PC-3 (cell line): ENCODE data around the gene CRTC1. TPM values are rescaled to one million over a fixed set of nuclear protein-coding genes. Genes with fewer than 3 reads are reported as not detected.

Experiments used
- ATAC-seq: fragments of 200-7000 bp; cut with Tn5 transposase; 2 replicates; pipeline ENCODE4 v1.9.1; 2020; ENCODE audit warnings: mild to moderate bottlenecking, moderate library complexity
- BruUV-seq: library from RNA; stranded (reverse); fragments of 400-500 nt; replicated peaks from 2 replicates; lab custom pipeline; 2021; lab: Mats Ljungman, UMichigan
- CTCF ChIA-PET: fragments of 300-600 bp; sonication (Branson Sonifier 250); formaldehyde crosslinking; loops from one replicate; lab custom pipeline; 2022; ENCODE audit warnings: antibody characterized with exemption; lab: Charles Lee
- POLR2A ChIA-PET: fragments of 300-600 bp; sonication (Branson Sonifier 250); formaldehyde crosslinking; loops from one replicate; lab custom pipeline; 2022; ENCODE audit warnings: antibody characterized with exemption; ENCODE audit not compliant: unreplicated experiment; lab: Charles Lee
- DNase-seq: peaks from one replicate; pipeline ENCODE4 v3.0.0-alpha.2; 2015
- H2AFZ ChIP-seq: fragments of 300-600 bp; sonication (generic); 2 replicates; pipeline ENCODE4 v1.6.0; 2016; ENCODE audit warnings: antibody characterized with exemption, low read length
- H3F3A ChIP-seq: fragments of 300-600 bp; sonication (generic); one replicate; pipeline ENCODE4 v1.6.0; 2017; ENCODE audit warnings: antibody characterized with exemption, low read length, control low read depth, mild to moderate bottlenecking; ENCODE audit not compliant: unreplicated experiment
- H3K27ac ChIP-seq: fragments of 300-600 bp; sonication (generic); 2 replicates; pipeline ENCODE4 v1.5.1; 2016; ENCODE audit warnings: mild to moderate bottlenecking, low read length
- H3K27me3 ChIP-seq: fragments of 300-600 bp; sonication (generic); 2 replicates; pipeline ENCODE4 v1.6.1; 2016; ENCODE audit warnings: low read length, mixed read lengths
- H3K36me3 ChIP-seq: fragments of 300-600 bp; sonication (generic); 2 replicates; pipeline ENCODE4 v1.6.1; 2016; ENCODE audit warnings: low read depth, mixed run types, low read length, mixed read lengths
- H3K4me1 ChIP-seq: fragments of 300-600 bp; sonication (generic); 2 replicates; pipeline ENCODE4 v1.5.1; 2016; ENCODE audit warnings: low read length; ENCODE audit not compliant: insufficient read depth
- H3K4me2 ChIP-seq: fragments of 300-600 bp; sonication (generic); 2 replicates; pipeline ENCODE4 v1.6.0; 2016; ENCODE audit warnings: low read length
- H3K4me3 ChIP-seq: fragments of 300-600 bp; sonication (generic); 2 replicates; pipeline ENCODE4 v1.5.1; 2016; ENCODE audit warnings: mild to moderate bottlenecking, low read length, mixed read lengths
- H3K79me2 ChIP-seq: fragments of 300-600 bp; sonication (generic); 2 replicates; pipeline ENCODE4 v1.6.1; 2017; ENCODE audit warnings: low read length, mixed read lengths
- H3K9ac ChIP-seq: fragments of 300-600 bp; sonication (generic); 2 replicates; pipeline ENCODE4 v1.6.0; 2016; ENCODE audit warnings: mild to moderate bottlenecking, low read length
- H3K9me2 ChIP-seq: fragments of 300-600 bp; sonication (generic); replicated peaks from 2 replicates; pipeline ENCODE4 v1.6.1; 2016; ENCODE audit warnings: mixed run types, low read length, mixed read lengths
- H3K9me3 ChIP-seq: fragments of 300-600 bp; sonication (generic); 2 replicates; pipeline ENCODE4 v1.6.1; 2016; ENCODE audit warnings: low read length, mixed read lengths
- H4K20me1 ChIP-seq: fragments of 300-600 bp; sonication (generic); 2 replicates; pipeline ENCODE4 v1.6.1; 2016; ENCODE audit warnings: low read length, mixed read lengths
- EZH2 ChIP-seq: fragments of 300-600 bp; sonication (generic); IDR thresholded peaks from one replicate; pipeline ENCODE4 v1.6.1; 2017; ENCODE audit warnings: antibody characterized with exemption, mild to moderate bottlenecking, low read length; ENCODE audit not compliant: unreplicated experiment
- EZH2phosphoT487 ChIP-seq: fragments of 300-600 bp; sonication (generic); IDR thresholded peaks from 2 replicates; pipeline ENCODE4 v1.6.1; 2018; ENCODE audit warnings: mild to moderate bottlenecking, antibody characterized with exemption, low read length, borderline replicate concordance
- intact Hi-C: fragments of 100-400 bp; cut with micrococcal nuclease; formaldehyde crosslinking; loops from 2 replicates; pipeline ENCODE4 v1.9.0; 2023
- total RNA-seq: library from RNA; depleted of rRNA; stranded (reverse); fragments of >200 nt; gene quantifications from 2 replicates; pipeline ENCODE4 v1.2.3, GENCODE V29; 2014
- TF ChIP-seq, protein P1 (sequence below): fragments of 300-600 bp; sonication (generic); conservative IDR thresholded peaks from 2 replicates; pipeline ENCODE4 v1.5.1; 2017; ENCODE audit warnings: antibody characterized with exemption, low read depth, mild to moderate bottlenecking, low read length

Gene CRTC1
- total RNA-seq, 1 experiment from 2014 or later: 6.7 TPM

DNA sequence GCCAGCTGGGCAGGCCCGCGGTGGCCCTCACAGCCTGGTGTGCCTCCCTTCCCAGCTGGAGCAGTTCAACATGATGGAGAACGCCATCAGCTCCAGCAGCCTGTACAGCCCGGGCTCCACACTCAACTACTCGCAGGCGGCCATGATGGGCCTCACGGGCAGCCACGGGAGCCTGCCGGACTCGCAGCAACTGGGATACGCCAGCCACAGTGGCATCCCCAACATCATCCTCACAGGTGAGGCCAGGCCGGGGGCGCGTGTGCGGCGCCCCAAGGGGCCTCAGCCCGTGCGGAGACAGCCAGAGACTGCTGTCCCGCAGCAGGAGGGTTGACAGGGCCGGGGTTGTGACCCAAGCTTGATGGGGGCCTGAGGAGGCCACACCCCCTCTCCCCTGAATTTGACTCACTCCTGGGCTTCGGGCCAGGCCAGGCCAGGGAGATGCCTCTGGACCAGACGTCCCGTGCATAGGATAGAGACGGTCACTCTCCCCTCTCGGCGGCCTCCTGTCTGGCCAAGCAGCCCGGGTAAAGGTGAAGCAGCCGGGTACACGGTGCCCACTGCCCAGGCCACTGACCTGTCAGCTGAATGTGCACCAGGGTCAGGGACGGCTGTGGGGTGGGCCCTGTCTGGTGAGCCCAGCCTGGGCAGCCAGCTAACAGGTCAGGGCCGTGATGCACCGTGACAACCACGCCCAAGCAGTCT, 92.3 kb downstream of the CRTC1 start:
- H3K4me3 ChIP-seq: no peak overlapping the region
- ChIA-PET POLR2A (no interaction called here), CTCF (no interaction called here)
- H3K4me1 ChIP-seq: peaks cover 15% of the 10 kb centered on the region
- BruUV-seq: no TSS peak
- H3K9me2 ChIP-seq: no peaks in the 10 kb centered on the region
- no peak overlapping the region for H2AFZ ChIP-seq
- DNase-seq: peak; percentile 58
- no peaks in the 10 kb centered on the region for H4K20me1 ChIP-seq
- no peaks in the 10 kb centered on the region for H3F3A ChIP-seq
- H3K27ac ChIP-seq: no peak overlapping the region
- intact Hi-C loops: loop anchor here (10.0 kb wide), 1 partner anchor 171 kb away; the partner anchor contains the start of gene CRLF1
- no peak for TF ChIP-seq EZH2
- TF ChIP-seq, protein P1, sequence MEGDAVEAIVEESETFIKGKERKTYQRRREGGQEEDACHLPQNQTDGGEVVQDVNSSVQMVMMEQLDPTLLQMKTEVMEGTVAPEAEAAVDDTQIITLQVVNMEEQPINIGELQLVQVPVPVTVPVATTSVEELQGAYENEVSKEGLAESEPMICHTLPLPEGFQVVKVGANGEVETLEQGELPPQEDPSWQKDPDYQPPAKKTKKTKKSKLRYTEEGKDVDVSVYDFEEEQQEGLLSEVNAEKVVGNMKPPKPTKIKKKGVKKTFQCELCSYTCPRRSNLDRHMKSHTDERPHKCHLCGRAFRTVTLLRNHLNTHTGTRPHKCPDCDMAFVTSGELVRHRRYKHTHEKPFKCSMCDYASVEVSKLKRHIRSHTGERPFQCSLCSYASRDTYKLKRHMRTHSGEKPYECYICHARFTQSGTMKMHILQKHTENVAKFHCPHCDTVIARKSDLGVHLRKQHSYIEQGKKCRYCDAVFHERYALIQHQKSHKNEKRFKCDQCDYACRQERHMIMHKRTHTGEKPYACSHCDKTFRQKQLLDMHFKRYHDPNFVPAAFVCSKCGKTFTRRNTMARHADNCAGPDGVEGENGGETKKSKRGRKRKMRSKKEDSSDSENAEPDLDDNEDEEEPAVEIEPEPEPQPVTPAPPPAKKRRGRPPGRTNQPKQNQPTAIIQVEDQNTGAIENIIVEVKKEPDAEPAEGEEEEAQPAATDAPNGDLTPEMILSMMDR: no peak
- no peak for TF ChIP-seq EZH2phosphoT487
- H3K79me2 ChIP-seq: no peaks in the 10 kb centered on the region
- H3K9me3 ChIP-seq: no peaks in the 10 kb centered on the region
- peak; percentile 60 for ATAC-seq
- H3K4me2 ChIP-seq: peak overlapping the region; percentile 51
- no peak overlapping the region for H3K9ac ChIP-seq
- no peaks in the 10 kb centered on the region for H3K36me3 ChIP-seq
- no peaks in the 10 kb centered on the region for H3K27me3 ChIP-seq

DNA sequence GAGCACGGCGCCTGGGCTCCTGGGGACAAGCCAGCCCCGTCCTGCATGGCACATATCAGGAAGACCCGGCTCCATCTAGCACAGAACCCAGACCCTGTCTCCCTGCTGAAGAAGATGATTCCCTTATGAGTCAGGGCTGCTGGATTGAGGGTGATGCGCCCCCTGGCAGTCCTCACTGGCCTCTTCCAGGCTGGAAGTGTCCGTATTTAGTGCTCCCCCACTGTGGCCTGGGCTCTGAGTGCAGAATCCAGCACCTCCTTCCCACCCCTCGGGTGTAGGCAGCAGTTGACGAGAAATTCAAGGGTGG, 92.8 kb downstream of the CRTC1 start:
- H2AFZ ChIP-seq: no peak overlapping the region
- H3K9me3 ChIP-seq: no peaks in the 10 kb centered on the region
- no peaks in the 10 kb centered on the region for H3K9me2 ChIP-seq
- H3K36me3 ChIP-seq: no peaks in the 10 kb centered on the region
- no peaks in the 10 kb centered on the region for H3F3A ChIP-seq
- H3K27ac ChIP-seq: peak overlapping the region; percentile 11; the same call in 1 of the 2 replicates
- H4K20me1 ChIP-seq: no peaks in the 10 kb centered on the region
- no peaks in the 10 kb centered on the region for H3K79me2 ChIP-seq
- DNase-seq (peak; percentile 55), ATAC-seq (peak; percentile 37; the same call in 1 of the 2 replicates)
- H3K4me3 ChIP-seq: no peak overlapping the region
- H3K4me1 ChIP-seq: peaks cover 15% of the 10 kb centered on the region
- H3K4me2 ChIP-seq: peak overlapping the region; percentile 51
- no TSS peak for BruUV-seq
- ChIA-PET CTCF (no interaction called here), POLR2A (no interaction called here)
- TF ChIP-seq EZH2phosphoT487: no peak
- TF ChIP-seq, protein P1: peak; percentile 63
- no peak overlapping the region for H3K9ac ChIP-seq
- intact Hi-C loops: loop anchor here (10.0 kb wide), 1 partner anchor 171 kb away; the partner anchor contains the start of gene CRLF1
- no peaks in the 10 kb centered on the region for H3K27me3 ChIP-seq

DNA sequence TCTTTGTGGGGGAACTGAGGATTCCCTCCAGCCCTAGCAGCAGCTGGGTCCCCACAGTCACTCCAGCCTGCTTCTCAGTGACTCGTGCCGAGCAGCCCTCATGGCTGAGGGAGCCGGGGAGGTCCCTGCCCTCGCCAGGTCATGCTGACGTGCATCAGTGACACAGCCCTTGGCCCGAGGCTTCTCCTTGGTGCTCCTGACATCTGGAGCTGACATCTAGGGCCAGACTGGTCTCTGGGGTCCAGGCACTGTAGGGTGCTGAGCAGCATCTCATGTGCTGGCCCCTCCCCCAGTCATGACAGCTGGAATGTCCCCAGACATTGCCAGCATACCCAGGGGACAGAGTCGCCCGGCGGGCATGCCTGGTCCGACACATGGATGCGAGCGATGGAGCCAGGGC, 93.3 kb downstream of the CRTC1 start:
- POLR2A ChIA-PET: interaction anchor here (0.6 kb wide), 1 partner anchor 12 kb away, joined by 34 read pairs; no protein-coding TSS in a partner anchor
- Histone ChIP-seq H3K79me2 (no peaks in the 10 kb centered on the region), H3K9me2 (no peaks in the 10 kb centered on the region), H3K9me3 (no peaks in the 10 kb centered on the region), H4K20me1 (no peaks in the 10 kb centered on the region), H3K36me3 (no peaks in the 10 kb centered on the region), H3K4me3 (no peak overlapping the region), H3K9ac (no peak overlapping the region), H2AFZ (no peak overlapping the region), H3K27me3 (no peaks in the 10 kb centered on the region), H3F3A (no peaks in the 10 kb centered on the region), H3K27ac (peak overlapping the region; percentile 11; the same call in 1 of the 2 replicates), H3K4me2 (peak overlapping the region; percentile 51), H3K4me1 (peaks cover 15% of the 10 kb centered on the region)
- TF ChIP-seq EZH2: no peak
- TF ChIP-seq, protein P1: no peak
- no peak for TF ChIP-seq EZH2phosphoT487
- no TSS peak for BruUV-seq
- CTCF ChIA-PET: no interaction called here
- intact Hi-C loops: loop anchor here (10.0 kb wide), 1 partner anchor 172 kb away; the partner anchor contains the start of gene CRLF1
- ATAC-seq: peak; percentile 19; the same call in 1 of the 2 replicates
- DNase-seq: peak; percentile 54
